ENCODE results near the gene SPTLC3. TPM values are rescaled to one million over a fixed set of nuclear protein-coding genes. Genes with fewer than 3 reads are reported as not detected.

Gene SPTLC3
- total and polyA plus RNA-seq, 2 experiments from 2014 or later = 0.52 to 0.66 TPM

DNA sequence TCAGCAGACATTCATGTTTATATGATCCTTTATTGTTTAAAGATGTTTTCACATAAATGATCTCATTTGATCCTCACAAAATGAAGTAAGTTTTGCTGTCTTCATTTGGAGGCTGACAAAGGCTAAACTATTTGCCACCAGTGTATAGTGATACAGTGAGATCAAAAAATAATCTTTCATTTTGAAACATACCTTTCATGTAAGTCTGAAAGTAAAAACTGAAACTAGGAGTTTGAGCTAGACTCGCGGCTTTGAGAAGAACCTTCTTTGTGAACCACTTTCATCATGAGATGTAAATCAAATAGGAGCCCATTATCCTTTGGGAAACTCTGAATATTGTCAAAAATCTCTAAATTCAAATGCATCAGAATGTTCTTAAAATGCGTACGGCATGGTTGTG is 40.3 kb upstream of the SPTLC3 start:
- H3K4me1 Mint-ChIP-seq = peaks cover 6% of the 10 kb centered on the region
- DNase-seq (ENCODE audit: low spot score) (no peak), ATAC-seq (no peak)
- H3K27ac Mint-ChIP-seq = no peak overlapping the region
- peaks cover 17% of the 10 kb centered on the region for H3K9me3 Mint-ChIP-seq
- no peaks in the 10 kb centered on the region for H4K20me1 ChIP-seq (replicated peaks; ENCODE audit: insufficient read depth)
- no peaks in the 10 kb centered on the region for H3K27me3 Mint-ChIP-seq (ENCODE audit: insufficient read depth, low read depth, poor library complexity)
- no peaks in the 10 kb centered on the region for H3K79me2 ChIP-seq (replicated peaks; ENCODE audit: insufficient read depth)
- H3K4me1 ChIP-seq (ENCODE audit: insufficient read depth) = no peaks in the 10 kb centered on the region
- no peaks in the 10 kb centered on the region for H3K27me3 ChIP-seq (ENCODE audit: insufficient read depth)
- peaks cover 11% of the 10 kb centered on the region for H3K36me3 Mint-ChIP-seq (ENCODE audit: low read depth)
- H3F3A ChIP-seq (replicated peaks; ENCODE audit: low read depth) = no peaks in the 10 kb centered on the region
- no peak overlapping the region for H3K4me3 Mint-ChIP-seq
- TF ChIP-seq, protein P1, sequence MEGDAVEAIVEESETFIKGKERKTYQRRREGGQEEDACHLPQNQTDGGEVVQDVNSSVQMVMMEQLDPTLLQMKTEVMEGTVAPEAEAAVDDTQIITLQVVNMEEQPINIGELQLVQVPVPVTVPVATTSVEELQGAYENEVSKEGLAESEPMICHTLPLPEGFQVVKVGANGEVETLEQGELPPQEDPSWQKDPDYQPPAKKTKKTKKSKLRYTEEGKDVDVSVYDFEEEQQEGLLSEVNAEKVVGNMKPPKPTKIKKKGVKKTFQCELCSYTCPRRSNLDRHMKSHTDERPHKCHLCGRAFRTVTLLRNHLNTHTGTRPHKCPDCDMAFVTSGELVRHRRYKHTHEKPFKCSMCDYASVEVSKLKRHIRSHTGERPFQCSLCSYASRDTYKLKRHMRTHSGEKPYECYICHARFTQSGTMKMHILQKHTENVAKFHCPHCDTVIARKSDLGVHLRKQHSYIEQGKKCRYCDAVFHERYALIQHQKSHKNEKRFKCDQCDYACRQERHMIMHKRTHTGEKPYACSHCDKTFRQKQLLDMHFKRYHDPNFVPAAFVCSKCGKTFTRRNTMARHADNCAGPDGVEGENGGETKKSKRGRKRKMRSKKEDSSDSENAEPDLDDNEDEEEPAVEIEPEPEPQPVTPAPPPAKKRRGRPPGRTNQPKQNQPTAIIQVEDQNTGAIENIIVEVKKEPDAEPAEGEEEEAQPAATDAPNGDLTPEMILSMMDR (conservative IDR thresholded peaks at IDR 0.05; ENCODE audit: low read depth in 2 of 2) = no peak
- TF ChIP-seq ZNF331 (CRISPR knock-in tag; IDR thresholded peaks at IDR 0.05; ENCODE audit: low read depth) (no peak), NANOG (IDR thresholded peaks at IDR 0.05; ENCODE audit: borderline replicate concordance) (no peak), POLR2AphosphoS5 (IDR thresholded peaks at IDR 0.05; ENCODE audit: low read depth) (no peak), CREB1 (CRISPR knock-in tag; IDR thresholded peaks at IDR 0.05; ENCODE audit: low read depth) (no peak)
- TF ChIP-seq, protein P2, sequence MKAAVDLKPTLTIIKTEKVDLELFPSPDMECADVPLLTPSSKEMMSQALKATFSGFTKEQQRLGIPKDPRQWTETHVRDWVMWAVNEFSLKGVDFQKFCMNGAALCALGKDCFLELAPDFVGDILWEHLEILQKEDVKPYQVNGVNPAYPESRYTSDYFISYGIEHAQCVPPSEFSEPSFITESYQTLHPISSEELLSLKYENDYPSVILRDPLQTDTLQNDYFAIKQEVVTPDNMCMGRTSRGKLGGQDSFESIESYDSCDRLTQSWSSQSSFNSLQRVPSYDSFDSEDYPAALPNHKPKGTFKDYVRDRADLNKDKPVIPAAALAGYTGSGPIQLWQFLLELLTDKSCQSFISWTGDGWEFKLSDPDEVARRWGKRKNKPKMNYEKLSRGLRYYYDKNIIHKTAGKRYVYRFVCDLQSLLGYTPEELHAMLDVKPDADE (IDR thresholded peaks at IDR 0.05) = no peak
- TF ChIP-seq, protein P3, sequence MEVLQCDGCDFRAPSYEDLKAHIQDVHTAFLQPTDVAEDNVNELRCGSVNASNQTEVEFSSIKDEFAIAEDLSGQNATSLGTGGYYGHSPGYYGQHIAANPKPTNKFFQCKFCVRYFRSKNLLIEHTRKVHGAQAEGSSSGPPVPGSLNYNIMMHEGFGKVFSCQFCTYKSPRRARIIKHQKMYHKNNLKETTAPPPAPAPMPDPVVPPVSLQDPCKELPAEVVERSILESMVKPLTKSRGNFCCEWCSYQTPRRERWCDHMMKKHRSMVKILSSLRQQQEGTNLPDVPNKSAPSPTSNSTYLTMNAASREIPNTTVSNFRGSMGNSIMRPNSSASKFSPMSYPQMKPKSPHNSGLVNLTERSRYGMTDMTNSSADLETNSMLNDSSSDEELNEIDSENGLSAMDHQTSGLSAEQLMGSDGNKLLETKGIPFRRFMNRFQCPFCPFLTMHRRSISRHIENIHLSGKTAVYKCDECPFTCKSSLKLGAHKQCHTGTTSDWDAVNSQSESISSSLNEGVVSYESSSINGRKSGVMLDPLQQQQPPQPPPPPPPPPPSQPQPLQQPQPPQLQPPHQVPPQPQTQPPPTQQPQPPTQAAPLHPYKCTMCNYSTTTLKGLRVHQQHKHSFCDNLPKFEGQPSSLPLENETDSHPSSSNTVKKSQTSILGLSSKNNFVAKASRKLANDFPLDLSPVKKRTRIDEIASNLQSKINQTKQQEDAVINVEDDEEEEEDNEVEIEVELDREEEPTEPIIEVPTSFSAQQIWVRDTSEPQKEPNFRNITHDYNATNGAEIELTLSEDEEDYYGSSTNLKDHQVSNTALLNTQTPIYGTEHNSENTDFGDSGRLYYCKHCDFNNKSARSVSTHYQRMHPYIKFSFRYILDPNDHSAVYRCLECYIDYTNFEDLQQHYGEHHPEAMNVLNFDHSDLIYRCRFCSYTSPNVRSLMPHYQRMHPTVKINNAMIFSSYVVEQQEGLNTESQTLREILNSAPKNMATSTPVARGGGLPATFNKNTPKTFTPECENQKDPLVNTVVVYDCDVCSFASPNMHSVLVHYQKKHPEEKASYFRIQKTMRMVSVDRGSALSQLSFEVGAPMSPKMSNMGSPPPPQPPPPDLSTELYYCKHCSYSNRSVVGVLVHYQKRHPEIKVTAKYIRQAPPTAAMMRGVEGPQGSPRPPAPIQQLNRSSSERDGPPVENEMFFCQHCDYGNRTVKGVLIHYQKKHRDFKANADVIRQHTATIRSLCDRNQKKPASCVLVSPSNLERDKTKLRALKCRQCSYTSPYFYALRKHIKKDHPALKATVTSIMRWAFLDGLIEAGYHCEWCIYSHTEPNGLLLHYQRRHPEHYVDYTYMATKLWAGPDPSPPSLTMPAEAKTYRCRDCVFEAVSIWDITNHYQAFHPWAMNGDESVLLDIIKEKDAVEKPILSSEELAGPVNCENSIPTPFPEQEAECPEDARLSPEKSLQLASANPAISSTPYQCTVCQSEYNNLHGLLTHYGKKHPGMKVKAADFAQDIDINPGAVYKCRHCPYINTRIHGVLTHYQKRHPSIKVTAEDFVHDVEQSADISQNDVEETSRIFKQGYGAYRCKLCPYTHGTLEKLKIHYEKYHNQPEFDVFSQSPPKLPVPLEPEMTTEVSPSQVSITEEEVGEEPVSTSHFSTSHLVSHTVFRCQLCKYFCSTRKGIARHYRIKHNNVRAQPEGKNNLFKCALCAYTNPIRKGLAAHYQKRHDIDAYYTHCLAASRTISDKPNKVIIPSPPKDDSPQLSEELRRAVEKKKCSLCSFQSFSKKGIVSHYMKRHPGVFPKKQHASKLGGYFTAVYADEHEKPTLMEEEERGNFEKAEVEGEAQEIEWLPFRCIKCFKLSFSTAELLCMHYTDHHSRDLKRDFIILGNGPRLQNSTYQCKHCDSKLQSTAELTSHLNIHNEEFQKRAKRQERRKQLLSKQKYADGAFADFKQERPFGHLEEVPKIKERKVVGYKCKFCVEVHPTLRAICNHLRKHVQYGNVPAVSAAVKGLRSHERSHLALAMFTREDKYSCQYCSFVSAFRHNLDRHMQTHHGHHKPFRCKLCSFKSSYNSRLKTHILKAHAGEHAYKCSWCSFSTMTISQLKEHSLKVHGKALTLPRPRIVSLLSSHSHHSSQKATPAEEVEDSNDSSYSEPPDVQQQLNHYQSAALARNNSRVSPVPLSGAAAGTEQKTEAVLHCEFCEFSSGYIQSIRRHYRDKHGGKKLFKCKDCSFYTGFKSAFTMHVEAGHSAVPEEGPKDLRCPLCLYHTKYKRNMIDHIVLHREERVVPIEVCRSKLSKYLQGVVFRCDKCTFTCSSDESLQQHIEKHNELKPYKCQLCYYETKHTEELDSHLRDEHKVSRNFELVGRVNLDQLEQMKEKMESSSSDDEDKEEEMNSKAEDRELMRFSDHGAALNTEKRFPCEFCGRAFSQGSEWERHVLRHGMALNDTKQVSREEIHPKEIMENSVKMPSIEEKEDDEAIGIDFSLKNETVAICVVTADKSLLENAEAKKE (CRISPR knock-in tag; IDR thresholded peaks at IDR 0.05) = no peak
- TF ChIP-seq, protein P4, sequence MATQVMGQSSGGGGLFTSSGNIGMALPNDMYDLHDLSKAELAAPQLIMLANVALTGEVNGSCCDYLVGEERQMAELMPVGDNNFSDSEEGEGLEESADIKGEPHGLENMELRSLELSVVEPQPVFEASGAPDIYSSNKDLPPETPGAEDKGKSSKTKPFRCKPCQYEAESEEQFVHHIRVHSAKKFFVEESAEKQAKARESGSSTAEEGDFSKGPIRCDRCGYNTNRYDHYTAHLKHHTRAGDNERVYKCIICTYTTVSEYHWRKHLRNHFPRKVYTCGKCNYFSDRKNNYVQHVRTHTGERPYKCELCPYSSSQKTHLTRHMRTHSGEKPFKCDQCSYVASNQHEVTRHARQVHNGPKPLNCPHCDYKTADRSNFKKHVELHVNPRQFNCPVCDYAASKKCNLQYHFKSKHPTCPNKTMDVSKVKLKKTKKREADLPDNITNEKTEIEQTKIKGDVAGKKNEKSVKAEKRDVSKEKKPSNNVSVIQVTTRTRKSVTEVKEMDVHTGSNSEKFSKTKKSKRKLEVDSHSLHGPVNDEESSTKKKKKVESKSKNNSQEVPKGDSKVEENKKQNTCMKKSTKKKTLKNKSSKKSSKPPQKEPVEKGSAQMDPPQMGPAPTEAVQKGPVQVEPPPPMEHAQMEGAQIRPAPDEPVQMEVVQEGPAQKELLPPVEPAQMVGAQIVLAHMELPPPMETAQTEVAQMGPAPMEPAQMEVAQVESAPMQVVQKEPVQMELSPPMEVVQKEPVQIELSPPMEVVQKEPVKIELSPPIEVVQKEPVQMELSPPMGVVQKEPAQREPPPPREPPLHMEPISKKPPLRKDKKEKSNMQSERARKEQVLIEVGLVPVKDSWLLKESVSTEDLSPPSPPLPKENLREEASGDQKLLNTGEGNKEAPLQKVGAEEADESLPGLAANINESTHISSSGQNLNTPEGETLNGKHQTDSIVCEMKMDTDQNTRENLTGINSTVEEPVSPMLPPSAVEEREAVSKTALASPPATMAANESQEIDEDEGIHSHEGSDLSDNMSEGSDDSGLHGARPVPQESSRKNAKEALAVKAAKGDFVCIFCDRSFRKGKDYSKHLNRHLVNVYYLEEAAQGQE (IDR thresholded peaks at IDR 0.05; ENCODE audit: unreplicated experiment) = no peak
- no peak overlapping the region for H3K27ac ChIP-seq (ENCODE audit: low read depth)
- no peak overlapping the region for H3K4me2 ChIP-seq
- no peaks in the 10 kb centered on the region for H3K36me3 ChIP-seq (ENCODE audit: insufficient read depth)
- no peak overlapping the region for H2AFZ ChIP-seq
- H3K9me2 ChIP-seq (ENCODE audit: insufficient read depth) = no peaks in the 10 kb centered on the region
- H3K4me3 ChIP-seq = no peak overlapping the region
